Coronary artery (tissue), 2 donors: ENCODE measurements around the gene NYNRIN.

Source experiments
- DNase-seq: peaks from one replicate; pipeline ENCODE4 v3.0.0-alpha.2; 2017; ENCODE audit warnings: low spot score
- H3K27ac ChIP-seq, 2 donors: fragments of 200-600 bp; sonication (generic); one replicate each; pipeline ENCODE4 v1.5.1; 2016 to 2019
- H3K4me3 ChIP-seq: fragments of 200-600 bp; sonication (generic); 2 replicates; pipeline ENCODE4 v1.5.1; 2016; ENCODE audit warnings: mild to moderate bottlenecking, moderate library complexity
- TF ChIP-seq, protein P1 (sequence below): fragments of 200-600 bp; sonication (generic); IDR thresholded peaks from one replicate; pipeline ENCODE4 v1.5.1; 2019; ENCODE audit warnings: antibody characterized with exemption

The NYNRIN gene

DNA sequence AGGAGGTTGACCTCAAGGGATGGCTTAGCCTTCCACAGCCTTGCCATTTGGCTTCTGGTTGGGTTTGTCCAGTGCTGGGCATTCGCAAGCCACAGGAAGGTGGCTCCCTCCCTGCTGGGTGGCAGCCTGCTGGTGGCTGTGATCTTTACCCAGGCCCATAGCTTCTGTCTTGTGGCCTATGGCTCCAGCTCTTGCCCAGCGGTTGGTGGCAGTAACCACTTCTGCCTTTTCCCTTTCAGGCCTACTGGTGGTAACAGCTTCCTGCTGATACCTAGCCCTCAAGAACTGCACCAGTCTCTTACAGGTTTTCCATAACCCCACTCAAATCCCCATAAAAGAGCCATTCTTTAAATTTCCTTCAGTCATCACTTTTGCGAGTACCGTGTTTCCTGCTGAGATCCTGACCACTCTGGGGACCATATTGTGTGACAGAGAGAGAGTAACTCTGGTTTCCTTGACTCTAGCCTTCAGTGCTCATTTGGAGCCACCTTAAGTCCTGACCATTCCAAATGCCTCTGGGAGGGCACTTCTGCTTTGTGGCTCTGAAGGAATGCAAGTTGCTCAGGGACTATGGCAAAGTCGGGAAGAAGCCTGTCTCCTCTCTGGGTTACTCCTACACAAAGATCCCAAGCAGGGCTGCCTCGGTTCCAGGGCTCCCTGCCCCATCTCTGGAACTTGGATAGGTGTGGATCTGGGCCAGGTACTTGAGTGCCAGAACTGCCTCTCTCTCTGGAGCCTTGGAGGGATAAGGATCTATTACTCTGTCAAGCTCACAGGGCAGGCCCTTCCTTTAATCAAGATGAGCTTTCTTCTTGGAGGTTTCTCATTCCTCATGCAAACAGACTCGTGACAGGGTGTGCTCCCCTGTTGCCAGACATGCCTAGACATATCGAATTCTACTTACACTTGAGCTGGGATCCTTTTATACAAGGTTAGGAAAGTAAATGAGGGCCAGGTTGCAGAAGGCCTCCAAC, 2.9 kb upstream of the NYNRIN start:
- no peak for DNase-seq
- TF ChIP-seq, protein P1, sequence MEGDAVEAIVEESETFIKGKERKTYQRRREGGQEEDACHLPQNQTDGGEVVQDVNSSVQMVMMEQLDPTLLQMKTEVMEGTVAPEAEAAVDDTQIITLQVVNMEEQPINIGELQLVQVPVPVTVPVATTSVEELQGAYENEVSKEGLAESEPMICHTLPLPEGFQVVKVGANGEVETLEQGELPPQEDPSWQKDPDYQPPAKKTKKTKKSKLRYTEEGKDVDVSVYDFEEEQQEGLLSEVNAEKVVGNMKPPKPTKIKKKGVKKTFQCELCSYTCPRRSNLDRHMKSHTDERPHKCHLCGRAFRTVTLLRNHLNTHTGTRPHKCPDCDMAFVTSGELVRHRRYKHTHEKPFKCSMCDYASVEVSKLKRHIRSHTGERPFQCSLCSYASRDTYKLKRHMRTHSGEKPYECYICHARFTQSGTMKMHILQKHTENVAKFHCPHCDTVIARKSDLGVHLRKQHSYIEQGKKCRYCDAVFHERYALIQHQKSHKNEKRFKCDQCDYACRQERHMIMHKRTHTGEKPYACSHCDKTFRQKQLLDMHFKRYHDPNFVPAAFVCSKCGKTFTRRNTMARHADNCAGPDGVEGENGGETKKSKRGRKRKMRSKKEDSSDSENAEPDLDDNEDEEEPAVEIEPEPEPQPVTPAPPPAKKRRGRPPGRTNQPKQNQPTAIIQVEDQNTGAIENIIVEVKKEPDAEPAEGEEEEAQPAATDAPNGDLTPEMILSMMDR: no peak
- Histone ChIP-seq H3K27ac (no peak overlapping the region), H3K4me3 (no peak overlapping the region)

DNA sequence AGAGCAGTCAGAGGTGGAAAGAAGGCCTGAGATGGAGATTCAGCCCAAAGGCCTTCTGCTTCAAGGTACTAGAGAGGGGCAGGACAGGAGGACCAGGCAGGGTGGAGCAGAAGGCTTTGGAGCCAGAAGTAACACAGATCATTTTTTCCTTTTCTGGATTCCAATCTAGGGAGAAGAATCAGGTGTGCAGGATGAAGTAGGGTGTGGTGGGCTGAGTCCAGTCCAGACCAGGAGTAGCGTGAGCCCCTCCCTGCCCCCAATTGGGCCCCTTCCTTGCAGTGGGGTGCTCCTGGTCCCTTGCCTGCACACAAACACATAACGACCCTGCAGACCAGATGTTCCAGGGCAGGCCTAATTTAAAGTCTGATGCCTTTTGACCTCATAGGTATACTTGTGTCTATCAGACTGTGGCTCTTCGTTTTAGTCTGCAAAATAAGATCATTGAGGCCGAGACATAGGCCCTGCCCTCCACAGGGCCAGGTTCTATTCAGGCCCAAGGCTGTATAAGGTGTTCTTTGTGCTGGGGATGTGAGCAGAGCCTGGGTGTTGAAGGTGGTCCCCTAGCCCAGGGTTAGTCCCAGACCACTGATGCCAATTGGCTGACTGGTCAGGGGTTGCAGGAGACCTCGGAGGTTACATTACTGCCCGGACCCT, 1.0 kb upstream of the NYNRIN start:
- H3K4me3 ChIP-seq: peak overlapping the region; percentile 82

DNA sequence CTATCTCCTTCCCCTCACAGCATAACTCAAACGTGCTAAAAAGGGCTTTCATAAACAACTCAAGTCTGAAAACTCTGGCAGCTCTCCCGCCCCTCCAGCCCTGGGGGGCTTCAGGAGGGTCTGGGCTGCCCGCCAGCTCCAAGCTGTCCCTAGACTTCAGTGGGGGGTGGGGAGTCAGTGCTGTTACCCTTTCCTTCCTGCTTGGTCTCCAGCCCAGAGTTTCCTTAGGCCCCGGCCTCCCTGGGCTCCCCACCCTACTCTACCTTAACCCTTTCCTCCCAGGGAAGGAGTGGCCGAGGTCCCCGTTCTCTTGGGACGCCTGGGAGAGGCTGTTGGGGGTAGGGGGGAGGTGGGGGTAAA, 530 bp upstream of the NYNRIN start:
- TF ChIP-seq, protein P1: no peak
- Histone ChIP-seq H3K4me3 (peak overlapping the region; percentile 82), H3K27ac (peak overlapping the region; percentile 54 to 78)
- no peak for DNase-seq

More for the DNA sequence above, 1.0 kb upstream of the NYNRIN start:
- no peak for DNase-seq
- H3K27ac ChIP-seq: peak overlapping the region; percentile 54 to 78
- TF ChIP-seq, protein P1: no peak

DNA sequence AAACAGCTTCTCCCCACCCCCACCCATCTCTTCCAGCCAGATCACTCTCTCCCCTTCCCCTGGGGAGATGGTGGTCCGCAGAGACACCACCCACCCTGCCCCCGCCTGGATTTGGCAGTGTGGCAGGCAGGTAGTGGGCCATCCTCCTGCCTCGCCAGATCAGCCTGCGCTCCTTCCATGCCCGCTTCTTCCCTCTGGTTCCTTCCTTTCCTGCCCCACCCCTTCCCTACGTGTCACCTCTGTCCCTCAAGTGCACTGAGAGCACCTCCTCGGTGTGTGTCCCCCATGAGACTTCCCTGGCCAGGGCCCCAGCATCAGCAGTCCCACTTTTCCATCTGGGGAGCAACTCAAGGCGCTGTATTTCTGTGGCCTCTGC, 632 bp downstream of the NYNRIN start:
- Histone ChIP-seq H3K4me3 (peak overlapping the region; percentile 82), H3K27ac (peak overlapping the region; percentile 54 to 78)
- TF ChIP-seq, protein P1: no peak
- no peak for DNase-seq

DNA sequence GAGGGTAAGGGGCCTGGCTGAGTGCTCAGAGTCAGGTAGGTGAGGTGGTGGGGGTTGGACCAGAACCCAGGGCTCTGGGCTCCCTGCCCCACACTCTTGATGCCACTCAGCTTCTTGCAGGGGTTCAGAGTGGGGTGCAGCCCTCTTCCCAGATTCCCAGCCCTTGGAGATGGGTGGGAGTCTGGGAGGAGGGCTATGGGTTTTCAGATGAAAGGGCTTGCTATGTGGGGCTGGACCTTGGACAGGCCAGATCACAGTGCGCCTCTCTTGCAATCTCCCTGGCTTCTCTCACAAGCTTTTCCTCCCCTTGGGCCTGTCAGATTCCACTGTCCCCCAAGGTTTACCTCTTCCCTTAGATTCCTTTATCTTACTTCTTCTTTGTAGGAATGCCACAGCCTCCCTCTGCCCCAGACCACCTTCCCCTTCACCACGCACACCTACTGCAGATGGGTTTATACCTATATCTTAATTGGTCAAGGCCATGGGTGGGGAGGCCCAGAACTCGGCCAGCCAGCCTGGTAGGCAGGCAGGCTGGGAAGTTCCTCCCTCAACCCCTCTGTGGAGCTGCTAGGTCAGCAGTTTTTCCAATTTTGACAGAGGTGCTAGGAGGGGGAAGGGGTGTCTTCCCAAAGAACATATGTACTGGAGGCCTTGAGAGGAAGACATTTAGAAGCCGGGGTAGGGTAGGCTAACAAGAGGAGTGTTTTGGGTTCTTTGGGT, 1.4 kb downstream of the NYNRIN start:
- no peak for DNase-seq
- peak overlapping the region; percentile 82 for H3K4me3 ChIP-seq
- TF ChIP-seq, protein P1: no peak
- H3K27ac ChIP-seq: peak overlapping the region in 1 of 2 donors; percentile 78

DNA sequence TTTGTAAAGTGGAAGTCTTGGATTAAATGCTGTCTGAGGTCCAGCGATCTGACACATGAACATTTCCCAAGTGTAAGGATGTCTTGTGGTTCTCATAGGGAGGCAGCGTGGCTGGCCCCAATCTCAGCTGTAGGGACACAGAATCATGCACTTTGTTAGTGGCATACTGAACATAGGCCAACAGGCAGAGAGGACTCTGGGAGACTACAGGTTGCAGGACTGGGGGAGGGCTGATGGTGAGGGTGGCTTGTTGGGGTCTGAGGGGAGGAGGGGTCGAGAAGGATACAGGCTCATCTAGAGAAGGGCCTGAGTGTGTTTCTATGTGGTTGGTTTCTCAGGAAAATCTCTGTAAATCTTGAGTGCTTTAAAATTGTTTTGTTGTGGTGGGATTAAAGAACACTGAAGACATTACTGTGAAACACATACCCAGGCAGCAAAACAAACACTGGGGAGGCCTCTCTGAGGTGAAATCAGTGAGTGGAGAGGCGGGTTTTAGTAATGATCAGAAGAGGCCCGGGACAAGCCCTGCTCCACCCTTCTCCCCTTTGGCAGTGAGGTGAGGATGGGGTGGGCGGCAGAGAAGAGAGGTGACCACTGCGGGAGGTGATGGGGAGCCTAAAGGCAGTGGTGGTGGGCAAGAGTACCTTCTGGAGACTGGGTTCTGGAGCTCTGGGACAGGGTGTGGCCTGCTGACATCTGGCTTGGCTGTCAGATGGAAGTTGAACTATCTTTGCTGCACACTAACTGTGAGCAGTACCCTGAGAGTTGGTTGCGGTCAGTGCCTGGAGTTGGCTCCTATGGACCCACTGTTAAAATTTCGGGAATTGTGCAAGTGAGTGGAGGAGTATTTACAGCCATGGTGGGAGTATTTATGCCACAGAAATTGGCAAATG, 3.3 kb downstream of the NYNRIN start:
- H3K27ac ChIP-seq: peak overlapping the region in 1 of 2 donors; percentile 51

More for the DNA sequence above, 3.3 kb downstream of the NYNRIN start:
- TF ChIP-seq, protein P1: no peak
- DNase-seq: no peak
- H3K4me3 ChIP-seq: no peak overlapping the region
